Cerebellar nuclear complex (tissue), 1 donor: Measurements from ENCODE around the gene TBCE.
A peak's percentile ranks its signal among the peaks of the same experiment; 100 is the strongest.

Experiments
- DNase-seq, 2 experiments: peaks; one replicate each; lab custom pipeline; 2025; lab: John Stamatoyannopoulos, UW

TBCE gene

DNA sequence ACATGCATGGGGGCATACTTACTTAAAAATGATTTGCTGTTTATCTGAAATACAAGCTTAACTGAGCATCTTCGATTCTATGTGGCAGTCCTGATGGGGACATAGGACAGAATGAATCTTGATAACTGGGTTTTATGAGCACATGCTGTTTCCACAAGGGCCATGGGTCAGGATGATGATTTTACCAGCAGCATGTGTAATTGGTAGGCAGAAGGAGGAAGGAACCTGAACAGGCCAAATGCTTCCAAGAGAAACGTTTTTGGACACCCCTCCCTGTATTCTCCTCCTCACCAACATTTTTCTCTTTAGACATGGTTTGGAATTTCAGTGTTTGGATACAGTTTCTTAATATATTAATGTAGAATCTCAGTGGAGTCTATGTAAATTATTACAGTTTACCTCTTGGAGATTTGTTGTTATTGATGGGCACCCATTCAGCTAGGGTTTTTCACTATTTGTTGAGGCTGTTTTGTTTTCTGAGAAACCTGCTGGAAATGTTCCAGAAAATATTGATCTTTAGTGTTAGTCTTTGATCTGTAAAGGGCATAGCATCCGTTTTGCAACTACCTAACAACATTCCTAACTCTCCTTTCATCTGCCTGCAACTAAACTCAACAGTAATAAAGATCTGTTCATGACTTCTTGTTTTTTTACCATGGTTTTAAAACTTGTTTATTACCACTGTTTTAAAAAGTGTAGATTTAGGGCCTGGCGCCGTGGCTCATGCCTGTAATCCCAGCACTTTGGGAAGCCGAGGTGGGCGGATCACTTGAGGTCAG lies 42.0 kb downstream of the TBCE start:
- no peak for DNase-seq

DNA sequence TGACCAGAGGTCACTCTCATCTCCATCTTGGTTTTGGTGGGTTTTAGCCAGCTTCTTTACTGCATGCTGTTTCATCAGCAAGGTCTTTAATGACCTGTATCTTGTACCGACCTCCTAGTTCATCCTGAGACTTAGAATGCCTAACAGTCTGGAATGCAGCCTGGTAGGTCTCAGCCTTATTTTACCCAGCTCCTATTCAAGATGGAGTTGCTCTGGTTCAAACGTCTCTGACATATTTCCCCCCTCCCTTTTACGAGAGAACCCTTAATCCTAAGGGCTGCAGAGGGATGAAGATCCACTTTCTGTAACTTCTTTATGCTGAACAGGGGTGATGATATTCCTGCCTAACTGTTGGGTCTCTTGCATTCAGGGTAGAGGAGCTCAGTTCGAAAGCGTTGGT lies 43.2 kb downstream of the TBCE start:
- DNase-seq: no peak

GRCh38 chr1:235411489-235412486 lies 44.6 kb downstream of the TBCE start:
- DNase-seq: no peak

- no peak for DNase-seq
Observed at GRCh38 chr1:235415008-235415904, 48.0 kb downstream of the TBCE start.

DNA sequence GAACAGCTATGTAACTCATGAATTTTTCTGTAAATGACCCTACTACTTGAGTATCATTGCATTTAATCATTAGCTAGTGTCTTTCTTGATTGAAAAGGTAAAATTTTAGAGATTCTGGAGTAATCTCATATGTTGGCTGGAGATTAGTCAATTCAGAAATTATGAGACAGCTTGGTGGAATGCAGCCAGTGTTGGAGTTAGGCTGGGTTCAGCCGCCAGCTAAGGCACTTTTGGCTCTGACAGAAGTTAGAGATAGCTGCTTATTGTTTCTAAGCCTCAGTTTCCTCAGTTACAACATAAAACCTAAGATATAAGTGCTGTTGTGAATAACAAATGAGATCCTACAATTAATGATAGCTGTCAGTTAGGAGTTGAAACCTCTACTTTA lies 49.4 kb downstream of the TBCE start:
- DNase-seq: no peak

- peak in 1 of 2 experiments; percentile 73 for DNase-seq
Observed at GRCh38 chr1:235417086-235417697, 50.0 kb downstream of the TBCE start.

DNA sequence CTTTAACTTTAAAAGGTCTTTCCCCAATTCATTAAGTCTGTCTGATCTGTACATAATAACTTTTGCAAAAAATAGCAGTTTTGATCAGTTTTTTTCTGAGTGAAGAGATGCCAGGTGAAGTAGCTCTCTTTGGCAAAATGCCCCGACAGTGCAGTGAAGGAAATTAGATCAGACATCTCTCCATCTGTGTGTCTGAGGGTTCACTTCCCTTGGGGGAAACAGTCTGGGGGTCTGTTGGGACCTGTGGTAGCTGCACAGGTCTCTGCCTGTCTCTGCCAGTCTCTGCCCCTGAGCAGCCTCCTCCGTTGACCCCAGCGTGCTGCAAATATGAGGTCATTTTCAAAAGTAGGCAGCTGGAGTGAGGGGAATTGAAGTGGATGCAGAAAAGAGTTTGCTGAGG lies 54.5 kb downstream of the TBCE start:
- DNase-seq: peak in 1 of 2 experiments; percentile 8

- DNase-seq: no peak
Observed at GRCh38 chr1:235423214-235423652, 56.0 kb downstream of the TBCE start.

DNA sequence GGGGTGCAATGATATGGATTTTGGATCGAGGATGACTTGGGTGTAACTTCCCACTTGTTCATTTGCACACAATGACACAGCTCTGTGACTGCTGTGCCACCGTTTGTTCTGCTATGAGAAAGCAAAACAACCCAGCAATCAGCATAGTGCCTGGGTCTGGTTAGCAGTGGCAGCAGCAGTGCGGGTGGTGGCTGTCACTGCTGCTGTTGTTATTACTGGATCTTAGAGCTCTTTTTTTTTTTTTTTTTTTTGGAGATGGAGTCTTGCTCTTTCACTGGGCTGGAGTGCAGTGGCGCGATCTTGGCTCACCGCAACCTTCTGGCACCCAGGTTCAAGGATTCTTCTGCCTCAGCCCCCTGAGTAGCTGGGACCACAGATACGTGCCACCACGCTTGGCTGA lies 56.9 kb downstream of the TBCE start:
- no peak for DNase-seq

- no peak for DNase-seq
Observed at GRCh38 chr1:235425357-235425756, 58.1 kb downstream of the TBCE start.

DNA sequence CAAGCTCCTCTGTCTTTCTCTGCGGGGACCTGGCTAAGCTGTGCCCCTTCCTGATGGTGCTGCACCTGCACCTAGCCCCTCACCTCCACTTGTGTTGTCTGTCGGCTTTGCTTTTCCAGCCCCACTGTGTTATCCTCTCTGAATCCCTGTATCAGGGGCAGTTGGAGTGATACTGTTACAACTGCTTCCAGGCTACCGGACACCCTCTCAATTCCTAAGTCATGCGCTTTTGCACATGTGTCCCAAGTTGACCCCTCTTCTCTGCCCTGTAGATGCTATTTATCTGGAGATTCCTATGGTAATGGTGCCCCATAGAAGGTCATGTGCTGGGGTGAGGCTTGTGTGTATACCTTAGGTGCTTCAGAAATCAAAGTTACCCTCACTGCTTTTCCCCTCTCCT lies 58.9 kb downstream of the TBCE start:
- DNase-seq: no peak

- DNase-seq: no peak
Observed at GRCh38 chr1:235426680-235427079, 59.5 kb downstream of the TBCE start.

GRCh38 chr1:235427447-235427846 lies 60.2 kb downstream of the TBCE start:
- no peak for DNase-seq

- DNase-seq: no peak
Observed at GRCh38 chr1:235429143-235429542, 61.9 kb downstream of the TBCE start.

DNA sequence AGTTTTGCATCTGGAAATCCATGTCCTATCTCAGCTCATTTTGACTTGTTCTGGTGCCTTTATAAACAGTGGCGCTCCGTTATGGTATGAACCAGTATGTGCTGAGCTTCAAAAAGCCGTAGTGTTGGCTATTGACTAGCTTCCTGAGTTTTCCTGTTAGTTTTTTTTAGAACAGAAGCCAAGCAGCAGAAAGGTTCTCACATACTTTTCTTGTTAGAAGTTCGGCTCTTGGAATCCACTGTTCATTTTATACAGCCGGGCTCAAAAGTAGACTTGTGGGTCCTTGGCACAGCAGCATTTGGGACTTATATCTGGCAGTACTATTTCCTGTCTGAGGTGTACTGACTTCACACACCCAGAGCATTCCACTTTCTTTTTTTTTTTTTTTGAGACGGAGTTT lies 63.8 kb downstream of the TBCE start:
- no peak for DNase-seq

- DNase-seq: no peak
Observed at GRCh38 chr1:235434001-235434400, 66.8 kb downstream of the TBCE start.

DNA sequence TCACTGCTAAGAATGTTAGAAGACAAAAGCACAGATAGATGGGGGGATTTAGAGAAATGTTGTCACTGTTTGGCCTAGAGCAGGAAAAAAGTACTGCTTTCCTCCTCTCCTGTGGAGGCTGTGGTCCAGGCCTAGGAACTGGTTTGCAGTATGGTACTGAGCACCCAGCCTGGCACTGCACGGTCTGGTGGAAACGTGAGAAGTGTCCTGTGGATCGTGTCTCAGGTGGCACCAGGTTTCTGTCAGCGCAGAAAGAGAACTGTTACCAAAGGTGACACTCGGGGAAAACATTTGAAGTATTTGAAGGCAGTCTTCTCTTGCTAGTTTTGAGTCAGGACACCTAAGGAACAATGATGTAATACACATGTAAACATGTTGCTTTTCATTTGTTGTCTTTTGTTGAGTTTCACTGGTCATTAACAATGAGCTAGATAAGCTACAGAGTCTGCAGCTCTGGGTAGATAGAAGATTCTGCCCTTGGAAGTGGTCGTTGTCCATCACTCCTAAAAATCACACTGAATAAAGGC lies 74.0 kb downstream of the TBCE start:
- no peak for DNase-seq

DNA sequence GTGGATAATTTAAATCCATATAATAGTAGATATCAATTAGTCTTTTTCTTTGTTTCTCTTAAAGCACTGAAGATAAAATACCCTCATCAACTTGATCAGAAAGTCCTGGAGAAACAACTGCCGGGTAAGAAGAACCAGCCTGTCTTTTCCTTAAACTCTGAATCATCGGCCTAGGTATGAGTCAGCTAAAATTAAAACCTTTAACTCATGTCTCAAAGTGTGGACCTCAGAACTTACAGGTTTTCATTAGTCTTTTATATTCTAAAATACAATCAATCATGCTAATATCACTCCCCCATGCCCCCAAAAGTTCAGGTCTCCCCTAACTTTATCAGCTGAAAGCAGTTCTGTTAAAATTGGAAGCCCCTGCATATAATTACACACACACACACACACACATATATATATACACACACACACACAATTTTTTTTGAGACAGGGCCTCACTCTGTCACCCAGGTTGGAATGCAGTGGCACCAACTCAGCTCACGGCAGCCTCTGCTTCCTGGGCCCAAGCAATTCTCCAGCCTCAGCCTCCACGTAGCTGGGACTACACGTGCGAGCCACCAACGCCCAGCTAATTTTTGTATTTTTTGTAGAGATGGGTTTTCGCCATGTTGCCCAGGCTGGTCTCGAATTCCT lies 75.7 kb downstream of the TBCE start:
- DNase-seq: no peak

GRCh38 chr1:235448616-235449015 lies 81.4 kb downstream of the TBCE start:
- no peak for DNase-seq

DNA sequence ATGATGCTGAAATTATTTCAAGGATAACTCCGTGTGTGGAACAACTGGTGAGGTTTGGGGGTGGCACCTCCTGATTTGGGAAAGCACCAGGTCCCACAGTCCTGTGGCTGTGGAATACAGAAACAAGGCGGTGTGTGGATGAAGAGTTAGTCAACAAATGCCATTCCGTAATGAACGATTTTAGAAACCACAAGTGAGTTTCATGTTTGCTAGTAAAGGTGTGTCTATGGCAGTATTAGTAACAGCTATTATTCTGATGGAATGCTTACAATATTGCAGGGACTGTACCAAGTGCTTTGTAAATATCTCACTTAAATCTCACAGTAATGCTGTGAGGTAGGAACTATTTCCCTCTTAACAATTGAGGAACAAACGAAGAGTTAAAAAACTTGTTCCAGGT lies 83.2 kb downstream of the TBCE start:
- no peak for DNase-seq
